Fibroblast of lung (primary cell): ENCODE data around the gene GON4L. TPM values are rescaled to one million over a fixed set of nuclear protein-coding genes. Genes with fewer than 3 reads are reported as not detected.
"Not testable (repeated sequence)": the region's sequence is repeated elsewhere in the genome, so short reads cannot be mapped to it uniquely, and the experiment has no call there.

Experiments
- DNase-seq, 2 donors: peaks; one replicate each; pipeline versions ENCODE4 v3.0.0 to v3.0.0-alpha.2; 2010; ENCODE audit warnings: low read depth in 2 of 2
- H2AFZ ChIP-seq: 2 replicates; pipeline ENCODE4 v1.5.1; 2012; ENCODE audit warnings: low read length, control low read depth, inconsistent platforms
- H3K27ac ChIP-seq: 2 replicates; pipeline ENCODE4 v1.5.1; 2011; ENCODE audit warnings: low read length, control low read depth; ENCODE audit not compliant: insufficient read depth
- H3K27me3 ChIP-seq: 2 replicates; pipeline ENCODE4 v1.5.1; 2011; ENCODE audit warnings: mild to moderate bottlenecking, low read length; ENCODE audit not compliant: control insufficient read depth, insufficient read depth
- H3K36me3 ChIP-seq: 2 replicates; pipeline ENCODE4 v1.5.1; 2011; ENCODE audit warnings: low read length; ENCODE audit not compliant: control insufficient read depth, insufficient read depth
- H3K4me1 ChIP-seq: 2 replicates; pipeline ENCODE4 v1.5.1; 2011; ENCODE audit warnings: low read length; ENCODE audit not compliant: control insufficient read depth, insufficient read depth; ENCODE audit errors: extremely low read depth
- H3K4me2 ChIP-seq: 2 replicates; pipeline ENCODE4 v1.5.1; 2011; ENCODE audit warnings: low read length, control low read depth; ENCODE audit not compliant: insufficient read depth; ENCODE audit errors: extremely low read depth
- H3K4me3 ChIP-seq, 4 experiments: fragments of 200-600 bp in 1 of 4; sonication (generic) in 1 of 4; replicated peaks in 1 of 4; 2 replicates each; pipeline ENCODE4 v1.5.1; 2011 to 2016; ENCODE audit warnings: low read length in 4 of 4, low read depth in 3 of 4, mild to moderate bottlenecking in 3 of 4, control low read depth in 2 of 4, inconsistent platforms in 1 of 4, mixed read lengths in 1 of 4; ENCODE audit not compliant: insufficient read depth in 1 of 4; ENCODE audit errors: control extremely low read depth in 1 of 4
- H3K79me2 ChIP-seq: 2 replicates; pipeline ENCODE4 v1.5.1; 2012; ENCODE audit warnings: mild to moderate bottlenecking, low read length, inconsistent platforms; ENCODE audit not compliant: control insufficient read depth, insufficient read depth
- H3K9ac ChIP-seq: 2 replicates; pipeline ENCODE4 v1.5.1; 2011; ENCODE audit warnings: mild to moderate bottlenecking, low read length, control low read depth; ENCODE audit not compliant: insufficient read depth
- H3K9me3 ChIP-seq: 2 replicates; pipeline ENCODE4 v1.5.1; 2012; ENCODE audit warnings: low read depth, low read length; ENCODE audit not compliant: control insufficient read depth, insufficient read depth
- H4K20me1 ChIP-seq: 2 replicates; pipeline ENCODE4 v1.5.1; 2011; ENCODE audit warnings: low read length; ENCODE audit not compliant: control insufficient read depth, insufficient read depth; ENCODE audit errors: extremely low read depth
- EZH2 ChIP-seq: IDR thresholded peaks from 2 replicates; pipeline ENCODE4 v1.5.1; 2012; ENCODE audit warnings: low read length, control low read depth, mild to moderate bottlenecking; ENCODE audit errors: missing control alignments
- polyA plus RNA-seq, 2 donors: library from polyadenylated mRNA; depleted of rRNA in 1 of 2; stranded (reverse) in 1 of 2; unstranded in 1 of 2; fragments of >200 nt; gene quantifications; 2 replicates each; pipeline ENCODE4 v1.2.1, GENCODE V29; 2011 to 2012; ENCODE audit warnings: missing spikeins in 1 of 2
- total RNA-seq: library from RNA; depleted of rRNA; stranded (reverse); fragments of >200 nt; gene quantifications from 2 replicates; pipeline ENCODE4 v1.2.1, GENCODE V29; 2014
- TF ChIP-seq, protein P1 (sequence below), 2 donors: IDR thresholded peaks in 1 of 2; conservative IDR thresholded peaks in 1 of 2; 1 replicate in 1 of 2; 2 replicates in 1 of 2; pipeline ENCODE4 v1.5.1; 2011 to 2012; ENCODE audit warnings: low read length in 2 of 2, control low read depth in 1 of 2, inconsistent platforms in 1 of 2, low read depth in 1 of 2, mild to moderate bottlenecking in 1 of 2

GON4L gene
- total and polyA plus RNA-seq, 2 donors (not counting 1 experiment from before 2014, with no cell fraction given) = 20.2 to 30.9 TPM

DNA sequence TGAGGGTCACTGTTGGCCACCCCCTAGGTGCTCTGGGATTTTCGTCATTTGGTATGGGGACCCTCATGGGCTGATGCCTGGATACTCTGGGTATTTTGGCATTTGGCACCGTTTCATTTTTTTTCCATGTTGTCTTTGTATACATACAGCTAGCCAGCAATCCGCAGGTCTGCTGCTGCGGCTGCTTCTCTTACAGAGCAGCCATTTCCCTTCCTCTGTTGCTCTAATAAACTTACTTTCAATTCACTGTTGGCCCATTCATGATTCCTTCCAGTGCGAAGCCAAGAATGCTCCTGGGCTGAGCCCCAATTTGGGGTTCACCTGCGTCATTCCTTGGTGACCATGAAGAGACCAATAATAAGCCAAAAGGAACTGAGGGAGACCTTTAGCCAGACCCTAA is 21.5 kb downstream of the GON4L start:
- no peak overlapping the region for H3K9ac ChIP-seq
- no peak for DNase-seq
- no peak overlapping the region for H2AFZ ChIP-seq
- no peaks in the 10 kb centered on the region for H3K27me3 ChIP-seq
- H3K27ac ChIP-seq = no peak overlapping the region
- peaks cover 5% of the 10 kb centered on the region for H3K4me1 ChIP-seq
- peaks cover 8% of the 10 kb centered on the region for H3K79me2 ChIP-seq
- no peak overlapping the region for H3K4me2 ChIP-seq
- no peaks in the 10 kb centered on the region for H4K20me1 ChIP-seq
- no peaks in the 10 kb centered on the region for H3K9me3 ChIP-seq
- TF ChIP-seq, protein P1, sequence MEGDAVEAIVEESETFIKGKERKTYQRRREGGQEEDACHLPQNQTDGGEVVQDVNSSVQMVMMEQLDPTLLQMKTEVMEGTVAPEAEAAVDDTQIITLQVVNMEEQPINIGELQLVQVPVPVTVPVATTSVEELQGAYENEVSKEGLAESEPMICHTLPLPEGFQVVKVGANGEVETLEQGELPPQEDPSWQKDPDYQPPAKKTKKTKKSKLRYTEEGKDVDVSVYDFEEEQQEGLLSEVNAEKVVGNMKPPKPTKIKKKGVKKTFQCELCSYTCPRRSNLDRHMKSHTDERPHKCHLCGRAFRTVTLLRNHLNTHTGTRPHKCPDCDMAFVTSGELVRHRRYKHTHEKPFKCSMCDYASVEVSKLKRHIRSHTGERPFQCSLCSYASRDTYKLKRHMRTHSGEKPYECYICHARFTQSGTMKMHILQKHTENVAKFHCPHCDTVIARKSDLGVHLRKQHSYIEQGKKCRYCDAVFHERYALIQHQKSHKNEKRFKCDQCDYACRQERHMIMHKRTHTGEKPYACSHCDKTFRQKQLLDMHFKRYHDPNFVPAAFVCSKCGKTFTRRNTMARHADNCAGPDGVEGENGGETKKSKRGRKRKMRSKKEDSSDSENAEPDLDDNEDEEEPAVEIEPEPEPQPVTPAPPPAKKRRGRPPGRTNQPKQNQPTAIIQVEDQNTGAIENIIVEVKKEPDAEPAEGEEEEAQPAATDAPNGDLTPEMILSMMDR (conservative IDR thresholded peaks at IDR 0.05 in 1 of 2, IDR thresholded peaks at IDR 0.05 in 1 of 2; ENCODE audit: low read depth in 1 of 2, low read length in 2 of 2) = no peak
- no peak for TF ChIP-seq EZH2
- no peak overlapping the region for H3K4me3 ChIP-seq
- peaks cover 3% of the 10 kb centered on the region for H3K36me3 ChIP-seq

DNA sequence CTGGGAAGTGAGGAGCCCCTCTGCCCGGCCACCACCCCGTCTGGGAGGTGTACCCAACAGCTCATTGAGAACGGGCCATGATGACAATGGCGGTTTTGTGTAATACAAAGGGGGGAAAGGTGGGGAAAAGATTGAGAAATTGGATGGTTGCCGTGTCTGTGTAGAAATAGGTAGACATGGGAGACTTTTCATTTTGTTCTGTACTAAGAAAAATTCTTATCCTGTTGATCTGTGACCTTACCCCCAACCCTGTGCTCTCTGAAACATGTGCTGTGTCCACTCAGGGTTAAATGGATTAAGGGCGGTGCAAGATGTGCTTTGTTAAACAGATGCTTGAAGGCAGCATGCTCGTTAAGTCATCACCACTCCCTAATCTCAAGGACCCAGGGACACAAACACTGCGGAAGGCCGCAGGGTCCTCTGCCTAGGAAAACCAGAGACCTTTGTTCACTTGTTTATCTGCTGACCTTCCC is 22.1 kb downstream of the GON4L start:
- H4K20me1 ChIP-seq, H3K4me3 ChIP-seq, DNase-seq, H2AFZ ChIP-seq, H3K9me3 ChIP-seq, H3K79me2 ChIP-seq, H3K4me1 ChIP-seq, H3K27me3 ChIP-seq, H3K9ac ChIP-seq, H3K4me2 ChIP-seq, H3K36me3 ChIP-seq, H3K27ac ChIP-seq: not testable (repeated sequence)

DNA sequence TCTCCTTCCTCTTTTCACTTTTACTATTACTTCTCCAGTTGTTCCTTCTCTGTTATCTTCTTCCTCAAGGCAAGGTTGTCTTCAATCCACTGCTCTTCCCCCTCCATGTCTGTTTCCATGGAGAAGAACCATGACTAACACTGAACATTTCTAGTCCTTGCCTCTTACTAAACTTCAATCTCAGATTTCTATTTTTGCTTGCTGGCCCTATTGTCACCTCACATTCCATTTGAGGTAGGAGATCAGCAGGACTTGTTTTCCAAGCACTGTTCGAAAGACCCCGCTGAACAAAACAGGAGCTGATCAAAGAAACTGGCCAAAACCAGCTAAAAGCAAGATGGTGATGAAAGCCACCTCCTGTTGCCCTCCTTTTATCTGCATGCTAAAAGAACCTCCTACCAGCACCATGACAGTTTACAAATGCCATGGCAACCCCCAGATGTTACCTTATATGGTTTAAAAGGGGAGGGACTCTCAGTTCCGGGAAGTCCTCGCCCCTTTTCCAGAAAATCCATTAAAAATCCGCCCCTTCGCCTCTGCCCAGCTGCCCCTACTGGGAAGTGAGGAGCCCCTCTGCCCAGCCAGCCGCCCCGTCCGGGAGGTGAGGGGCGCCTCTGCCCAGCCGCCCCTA is 22.6 kb downstream of the GON4L start:
- Histone ChIP-seq H3K4me2 (no peak overlapping the region), H3K79me2 (peaks cover 8% of the 10 kb centered on the region)

More for the DNA sequence above, 22.6 kb downstream of the GON4L start:
- Histone ChIP-seq H3K27ac (peak overlapping the region; percentile 58), H3K4me3 (no peak overlapping the region), H3K9ac (no peak overlapping the region), H2AFZ (no peak overlapping the region), H3K9me3 (no peaks in the 10 kb centered on the region), H3K36me3 (peaks cover 3% of the 10 kb centered on the region), H3K4me1 (peaks cover 5% of the 10 kb centered on the region), H3K27me3 (no peaks in the 10 kb centered on the region), H4K20me1 (no peaks in the 10 kb centered on the region)
- DNase-seq = peak; percentile 21 to 81
- TF ChIP-seq, protein P1 (conservative IDR thresholded peaks at IDR 0.05 in 1 of 2, IDR thresholded peaks at IDR 0.05 in 1 of 2; ENCODE audit: low read depth in 1 of 2, low read length in 2 of 2) = no peak
- no peak for TF ChIP-seq EZH2
